Activated CD8-positive, alpha-beta memory T cell treated with anti-CD3 and anti-CD28 coated beads for 1 hour (primary cell): ENCODE data around the gene CRP.
"Not testable (repeated sequence)": the region's sequence is repeated elsewhere in the genome, so short reads cannot be mapped to it uniquely, and the experiment has no call there.

ENCODE experiments used
- DNase-seq, 2 donors: peaks; one replicate each; pipeline ENCODE4 v3.0.0-alpha.2; 2020; ENCODE audit warnings: low read depth in 1 of 2; ENCODE audit errors: extremely low read depth in 1 of 2

CRP gene

GRCh38 chr1:159700312-159700711 is 14.1 kb downstream of the CRP start:
- no peak for DNase-seq

- DNase-seq: no peak
Observed at GRCh38 chr1:159699653-159700052, 14.7 kb downstream of the CRP start.

GRCh38 chr1:159699246-159699645 is 15.1 kb downstream of the CRP start:
- no peak for DNase-seq

GRCh38 chr1:159687511-159687910 is 26.9 kb downstream of the CRP start:
- no peak for DNase-seq

- DNase-seq: no peak
Observed at GRCh38 chr1:159686599-159687299, 27.6 kb downstream of the CRP start.

GRCh38 chr1:159678939-159679338 is 35.5 kb downstream of the CRP start:
- DNase-seq: no peak

GRCh38 chr1:159675046-159675445 is 39.3 kb downstream of the CRP start:
- no peak for DNase-seq

GRCh38 chr1:159672390-159672789 is 42.0 kb downstream of the CRP start:
- not testable (repeated sequence) for DNase-seq

- DNase-seq: no peak
Observed at GRCh38 chr1:159669338-159669737, 45.1 kb downstream of the CRP start.

GRCh38 chr1:159668739-159669138 is 45.6 kb downstream of the CRP start:
- no peak for DNase-seq

- DNase-seq: no peak
Observed at GRCh38 chr1:159664247-159664646, 50.1 kb downstream of the CRP start.

- no peak for DNase-seq
Observed at GRCh38 chr1:159663552-159663951, 50.8 kb downstream of the CRP start.
